H1 (cell line): ENCODE results near the gene FARP2. TPM values are rescaled to one million over a fixed set of nuclear protein-coding genes. Genes with fewer than 3 reads are reported as not detected.

ENCODE experiments used
- CTCF ChIP-seq, 3 experiments: IDR thresholded peaks; 1 replicate in 2 of 3; 2 replicates in 1 of 3; pipeline versions ENCODE4 v1.5.1 to v1.6.1; 2011; ENCODE audit warnings: low read length in 3 of 3, mild to moderate bottlenecking in 3 of 3, inconsistent platforms in 2 of 3, low read depth in 1 of 3, moderate library complexity in 1 of 3; ENCODE audit not compliant: insufficient read depth in 1 of 3; ENCODE audit errors: control extremely low read depth in 1 of 3
- JUND ChIP-seq: IDR thresholded peaks from 2 replicates; pipeline ENCODE4 v1.6.1; 2011; ENCODE audit warnings: mild to moderate bottlenecking, improper control_type of control experiment, low read length
- polyA plus RNA-seq, 7 experiments: library from polyadenylated mRNA; depleted of rRNA in 3 of 7; stranded (reverse) in 5 of 7; unstranded in 2 of 7; fragments of >200 nt in 5 of 7; fragments of 200-250 nt in 2 of 7; gene quantifications; 1 replicate in 5 of 7; 2 replicates in 1 of 7; 4 replicates in 1 of 7; pipeline versions ENCODE4 v1.2.1 to v1.2.3, GENCODE V29; 2011 to 2013; ENCODE audit warnings: missing spikeins in 2 of 7, mixed read lengths in 2 of 7
- total RNA-seq: library from RNA; stranded (reverse); fragmentation: NEBNext Ultra II Directional; extraction: Animal tissue kit (Norgen Biotek cat#: 25700); gene quantifications from 2 replicates; pipeline ENCODE4 v1.2.1, GENCODE V29; 2021
- TF ChIP-seq, protein P1 (sequence below): IDR thresholded peaks from 2 replicates; pipeline ENCODE4 v1.6.1; 2012; ENCODE audit warnings: low read length, inconsistent platforms
- TF ChIP-seq, protein P2 (sequence below): IDR thresholded peaks from 2 replicates; pipeline ENCODE4 v1.6.1; 2011; ENCODE audit warnings: low read length, improper control_type of control experiment

FARP2 gene
- total and polyA plus RNA-seq, 2 of the 8 experiments (the other 6 are each of a cell fraction or from before 2014, with no cell fraction given), result 12.4 to 33.4 TPM

DNA sequence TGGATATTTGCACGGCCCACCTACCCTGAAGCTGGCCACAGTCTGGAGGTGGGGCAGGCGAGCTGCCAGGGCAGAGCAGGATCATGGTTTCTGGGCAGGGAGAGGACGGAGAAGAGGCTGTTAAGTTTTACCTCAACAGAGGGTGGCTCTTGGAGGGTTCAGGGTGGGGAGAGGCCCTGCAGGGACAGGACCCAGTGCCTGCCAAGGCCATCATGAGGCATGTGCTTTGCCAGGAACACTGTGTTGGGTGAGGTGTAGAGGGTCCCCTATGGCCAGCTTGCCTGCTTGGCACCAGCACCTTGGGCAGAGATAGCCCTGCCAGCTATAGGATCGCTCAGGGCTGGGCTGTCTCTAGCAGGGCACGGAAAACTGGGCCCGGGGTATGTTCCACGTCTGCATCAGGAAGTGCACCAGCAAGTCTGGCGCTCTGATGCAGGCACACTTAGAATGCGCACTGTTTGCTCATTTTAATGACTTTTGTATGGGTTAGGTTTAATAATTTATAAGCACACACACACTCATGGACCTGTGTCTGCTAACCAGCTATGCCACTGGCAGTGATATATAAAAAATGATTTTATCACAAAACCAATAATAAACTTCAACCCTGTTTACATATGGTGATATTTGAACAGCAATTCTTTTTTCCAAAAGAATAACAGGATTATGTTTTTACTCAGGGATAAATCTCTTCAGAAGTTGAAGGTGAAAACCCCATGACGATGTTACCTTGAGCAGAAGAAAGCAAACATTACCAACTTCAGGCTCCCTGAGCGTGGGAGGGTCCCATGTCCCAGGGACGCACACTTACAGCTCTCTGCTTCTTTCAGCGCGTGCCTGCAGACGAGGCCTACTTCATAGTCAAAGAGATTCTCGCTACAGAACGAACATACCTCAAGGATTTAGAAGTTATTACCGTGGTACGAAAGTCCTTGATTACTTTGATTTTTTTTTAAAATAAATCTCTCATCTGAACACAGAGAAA lies 105.9 kb downstream of the FARP2 start (continued):
- TF ChIP-seq, protein P1, sequence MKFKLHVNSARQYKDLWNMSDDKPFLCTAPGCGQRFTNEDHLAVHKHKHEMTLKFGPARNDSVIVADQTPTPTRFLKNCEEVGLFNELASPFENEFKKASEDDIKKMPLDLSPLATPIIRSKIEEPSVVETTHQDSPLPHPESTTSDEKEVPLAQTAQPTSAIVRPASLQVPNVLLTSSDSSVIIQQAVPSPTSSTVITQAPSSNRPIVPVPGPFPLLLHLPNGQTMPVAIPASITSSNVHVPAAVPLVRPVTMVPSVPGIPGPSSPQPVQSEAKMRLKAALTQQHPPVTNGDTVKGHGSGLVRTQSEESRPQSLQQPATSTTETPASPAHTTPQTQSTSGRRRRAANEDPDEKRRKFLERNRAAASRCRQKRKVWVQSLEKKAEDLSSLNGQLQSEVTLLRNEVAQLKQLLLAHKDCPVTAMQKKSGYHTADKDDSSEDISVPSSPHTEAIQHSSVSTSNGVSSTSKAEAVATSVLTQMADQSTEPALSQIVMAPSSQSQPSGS, result no peak
- TF ChIP-seq CTCF (IDR thresholded peaks at IDR 0.05; ENCODE audit: control extremely low read depth in 1 of 3, insufficient read depth in 1 of 3, low read depth in 1 of 3, low read length in 3 of 3), result no peak
- no peak for TF ChIP-seq JUND
- TF ChIP-seq, protein P2, sequence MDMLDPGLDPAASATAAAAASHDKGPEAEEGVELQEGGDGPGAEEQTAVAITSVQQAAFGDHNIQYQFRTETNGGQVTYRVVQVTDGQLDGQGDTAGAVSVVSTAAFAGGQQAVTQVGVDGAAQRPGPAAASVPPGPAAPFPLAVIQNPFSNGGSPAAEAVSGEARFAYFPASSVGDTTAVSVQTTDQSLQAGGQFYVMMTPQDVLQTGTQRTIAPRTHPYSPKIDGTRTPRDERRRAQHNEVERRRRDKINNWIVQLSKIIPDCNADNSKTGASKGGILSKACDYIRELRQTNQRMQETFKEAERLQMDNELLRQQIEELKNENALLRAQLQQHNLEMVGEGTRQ, result no peak
